ENCODE data around the gene TRIM51. TPM values are rescaled to one million over a fixed set of nuclear protein-coding genes. Genes with fewer than 3 reads are reported as not detected.
"Not testable (repeated sequence)": the region's sequence is repeated elsewhere in the genome, so short reads cannot be mapped to it uniquely, and the experiment has no call there.

The TRIM51 gene
- total RNA-seq, 4 donors from 2014 or later: not detected

DNA sequence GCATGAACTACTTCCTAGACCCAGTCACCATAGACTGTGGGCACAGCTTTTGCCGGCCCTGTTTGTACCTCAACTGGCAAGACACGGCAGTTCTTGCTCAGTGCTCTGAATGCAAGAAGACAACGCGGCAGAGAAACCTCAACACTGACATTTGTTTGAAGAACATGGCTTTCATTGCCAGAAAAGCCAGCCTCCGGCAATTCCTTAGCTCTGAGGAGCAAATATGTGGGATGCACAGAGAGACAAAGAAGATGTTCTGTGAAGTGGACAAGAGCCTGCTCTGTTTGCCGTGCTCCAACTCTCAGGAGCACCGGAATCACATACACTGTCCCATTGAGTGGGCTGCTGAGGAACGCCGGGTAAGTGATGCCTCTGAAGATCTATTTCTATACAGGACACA is 2.4 kb downstream of the TRIM51 start:
- 87 to 96% methylated on average over 9 of the region's 9 CpGs for WGBS, 2 donors
- intact Hi-C loops (cut with DNase I; ENCODE audit: low total_unique reads); H3K4me3 ChIP-seq (ENCODE audit: low read depth, poor library complexity, severe bottlenecking); DNase-seq (ENCODE audit: low spot score in 2 of 2): not testable (repeated sequence)

- H3K4me3 ChIP-seq (ENCODE audit: low read depth, poor library complexity, severe bottlenecking): no peak overlapping the region
- intact Hi-C loops (cut with DNase I; ENCODE audit: low total_unique reads): no loop called here
- no peak for TF ChIP-seq POLR2A (IDR thresholded peaks at IDR 0.05)
- no peak for TF ChIP-seq CTCF (IDR thresholded peaks at IDR 0.05)
- no peak for DNase-seq (ENCODE audit: low spot score in 2 of 2)
- WGBS, 2 donors: 59 to 62% methylated on average over 8 of the region's 8 CpGs
Measured at GRCh38 chr11:55895216-55895615, 12.1 kb downstream of the TRIM51 start.

DNA sequence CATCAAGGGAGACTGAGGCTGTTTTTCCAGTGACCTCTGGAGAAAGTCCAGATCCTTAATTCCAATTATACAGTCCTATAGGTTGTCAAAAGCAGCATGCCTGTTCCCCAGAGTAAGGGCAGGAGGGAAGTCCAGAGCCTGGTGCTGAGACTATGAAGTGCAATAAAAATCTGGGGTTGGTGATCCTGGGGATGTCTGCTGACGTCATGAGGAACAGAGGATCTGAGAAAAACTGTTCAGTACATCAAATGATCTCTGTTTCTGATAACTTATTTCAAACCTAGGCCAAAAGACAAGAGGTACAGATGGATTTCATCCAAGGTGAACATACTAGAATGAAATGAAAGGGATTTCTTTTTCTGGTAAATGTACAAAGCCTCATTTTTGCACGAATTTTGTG is 19.2 kb downstream of the TRIM51 start:
- no peak for DNase-seq (ENCODE audit: low spot score in 2 of 2)
- WGBS, 2 donors: 25 to 38% methylated on average over 2 of the region's 2 CpGs
- intact Hi-C loops (cut with DNase I; ENCODE audit: low total_unique reads): no loop called here
- no peak overlapping the region for H3K4me3 ChIP-seq (ENCODE audit: low read depth, poor library complexity, severe bottlenecking)
- TF ChIP-seq CTCF (IDR thresholded peaks at IDR 0.05): no peak
- TF ChIP-seq POLR2A (IDR thresholded peaks at IDR 0.05): no peak

- no peak within 1 kb of the TSS for H3K4me3 ChIP-seq (ENCODE audit: low read depth, poor library complexity, severe bottlenecking)
- intact Hi-C loops (cut with DNase I; ENCODE audit: low total_unique reads): no loop called here
- WGBS, 2 donors: 68% methylated on average over 1 of the region's 1 CpG
- no peak for TF ChIP-seq CTCF (IDR thresholded peaks at IDR 0.05)
- TF ChIP-seq POLR2A (IDR thresholded peaks at IDR 0.05): no peak
- DNase-seq (ENCODE audit: low spot score in 2 of 2): no peak
Measured at GRCh38 chr11:55914482-55914881, 31.4 kb downstream of the TRIM51 start, which contains the start of gene OR5W2. OR5W2 (minus strand) TSS chr11:55914582; CDS start chr11:55914582, 0 bp downstream.

GRCh38 chr11:55920537-55920936 is 37.4 kb downstream of the TRIM51 start:
- TF ChIP-seq POLR2A (IDR thresholded peaks at IDR 0.05) (no peak), CTCF (IDR thresholded peaks at IDR 0.05) (no peak)
- no peak for DNase-seq (ENCODE audit: low spot score in 2 of 2)
- intact Hi-C loops (cut with DNase I; ENCODE audit: low total_unique reads): no loop called here
- 83% methylated on average over 4 to 5 of the region's 5 CpGs for WGBS, 2 donors
- no peak overlapping the region for H3K4me3 ChIP-seq (ENCODE audit: low read depth, poor library complexity, severe bottlenecking)

GRCh38 chr11:55936300-55936699 is 53.2 kb downstream of the TRIM51 start, which contains the start of gene OR5I1:
OR5I1 (minus strand) TSS chr11:55936400; CDS start chr11:55936400, 0 bp downstream.
- TF ChIP-seq CTCF (IDR thresholded peaks at IDR 0.05) (no peak), POLR2A (IDR thresholded peaks at IDR 0.05) (no peak)
- no peak for DNase-seq (ENCODE audit: low spot score in 2 of 2)
- H3K4me3 ChIP-seq (ENCODE audit: low read depth, poor library complexity, severe bottlenecking): no peak within 1 kb of the TSS
- intact Hi-C loops (cut with DNase I; ENCODE audit: low total_unique reads): no loop called here
- WGBS, 2 donors: 57 to 67% methylated on average over 2 of the region's 2 CpGs

Other genes starting within 250 kb of the TRIM51 start
- gene OR4P4, start 248.2 kb upstream of the TRIM51 start, total RNA-seq: not detected
- not detected for gene OR4S2, start 235.0 kb upstream of the TRIM51 start, total RNA-seq
- not detected for gene OR4C6, start 221.1 kb upstream of the TRIM51 start, total RNA-seq
- not detected for gene OR5D13, start 109.9 kb upstream of the TRIM51 start, total RNA-seq
- not detected for gene OR5D14, start 87.7 kb upstream of the TRIM51 start, total RNA-seq
- gene OR5L1, start 71.9 kb upstream of the TRIM51 start, total RNA-seq: not detected
- not detected for gene OR5D18, start 63.7 kb upstream of the TRIM51 start, total RNA-seq
- gene OR5L2, start 56.1 kb upstream of the TRIM51 start, total RNA-seq: not detected
- not detected for gene OR5D16, start 44.5 kb upstream of the TRIM51 start, total RNA-seq
- gene OR5W2, start 31.3 kb downstream of the TRIM51 start, total RNA-seq: not detected
- not detected for gene OR5I1, start 53.1 kb downstream of the TRIM51 start, total RNA-seq
- gene OR10AG1, start 86.6 kb downstream of the TRIM51 start, total RNA-seq: not detected
- not detected for gene OR5F1, start 111.3 kb downstream of the TRIM51 start, total RNA-seq
- not detected for gene OR5AS1, start 144.4 kb downstream of the TRIM51 start, total RNA-seq
- gene OR8I2, start 210.0 kb downstream of the TRIM51 start, total RNA-seq: not detected
- not detected for gene OR8H2, start 220.4 kb downstream of the TRIM51 start, total RNA-seq
- gene OR8H3, start 239.1 kb downstream of the TRIM51 start, total RNA-seq: not detected

Measured in lower leg skin (tissue), 4 donors.